DMS79 (cell line): Measurements from ENCODE around the gene RPL4.
"Not testable (repeated sequence)": the region's sequence is repeated elsewhere in the genome, so short reads cannot be mapped to it uniquely, and the experiment has no call there.

ENCODE experiments used
- DNase-seq: peaks from one replicate; lab custom pipeline; 2025; lab: John Stamatoyannopoulos, UW

RPL4 gene

DNA sequence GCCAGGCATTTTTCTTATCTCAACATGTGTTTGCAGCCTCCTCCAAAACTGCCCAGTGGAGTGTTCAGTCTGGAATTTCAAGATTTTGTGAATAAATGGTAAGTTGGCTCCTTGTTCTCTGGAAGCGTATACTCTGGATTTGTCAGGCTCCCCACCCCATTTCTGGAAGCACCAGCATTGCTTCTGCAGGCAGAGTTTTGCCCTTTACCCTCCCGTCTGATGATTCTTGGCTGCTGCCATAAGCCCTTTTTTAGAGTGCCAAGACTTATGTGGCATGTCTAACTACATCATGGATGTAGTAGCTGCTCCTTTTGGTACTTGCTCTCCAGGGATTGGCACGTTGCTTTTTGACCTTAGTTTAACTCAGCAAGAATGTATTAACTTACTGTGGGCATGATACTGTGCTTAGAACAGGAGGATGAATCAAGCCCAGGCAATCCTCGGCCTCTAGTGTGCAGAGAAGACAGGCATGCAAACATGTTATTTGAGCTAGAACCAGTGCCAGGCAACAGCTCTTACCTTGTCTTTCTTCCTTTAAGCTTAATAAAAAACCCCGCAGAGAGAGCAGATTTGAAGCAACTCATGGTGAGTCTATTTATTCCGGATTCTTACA, 15.4 kb downstream of the RPL4 start:
- DNase-seq, result no peak

DNA sequence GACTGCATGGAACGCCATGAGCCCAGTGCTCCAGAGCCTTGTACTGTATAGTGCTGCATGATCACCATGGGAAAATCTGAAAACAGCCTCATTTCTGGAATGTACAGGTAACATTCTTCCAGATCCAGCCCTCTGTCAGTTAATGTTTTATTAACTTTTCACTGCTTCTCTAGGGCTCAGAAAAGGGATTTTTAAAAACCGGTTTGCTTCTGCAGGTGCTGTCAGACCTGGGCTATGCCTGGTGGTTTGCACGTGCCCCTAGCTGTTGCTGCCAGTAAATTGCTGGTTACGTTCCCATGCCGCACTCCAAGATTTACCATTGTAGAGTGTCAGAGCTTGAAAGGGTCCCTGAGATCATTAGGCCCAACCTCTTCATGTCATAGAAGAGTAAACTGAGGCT, 16.1 kb downstream of the RPL4 start:
- no peak for DNase-seq

GRCh38 chr15:66486887-66487286, 17.8 kb downstream of the RPL4 start:
- no peak for DNase-seq

DNA sequence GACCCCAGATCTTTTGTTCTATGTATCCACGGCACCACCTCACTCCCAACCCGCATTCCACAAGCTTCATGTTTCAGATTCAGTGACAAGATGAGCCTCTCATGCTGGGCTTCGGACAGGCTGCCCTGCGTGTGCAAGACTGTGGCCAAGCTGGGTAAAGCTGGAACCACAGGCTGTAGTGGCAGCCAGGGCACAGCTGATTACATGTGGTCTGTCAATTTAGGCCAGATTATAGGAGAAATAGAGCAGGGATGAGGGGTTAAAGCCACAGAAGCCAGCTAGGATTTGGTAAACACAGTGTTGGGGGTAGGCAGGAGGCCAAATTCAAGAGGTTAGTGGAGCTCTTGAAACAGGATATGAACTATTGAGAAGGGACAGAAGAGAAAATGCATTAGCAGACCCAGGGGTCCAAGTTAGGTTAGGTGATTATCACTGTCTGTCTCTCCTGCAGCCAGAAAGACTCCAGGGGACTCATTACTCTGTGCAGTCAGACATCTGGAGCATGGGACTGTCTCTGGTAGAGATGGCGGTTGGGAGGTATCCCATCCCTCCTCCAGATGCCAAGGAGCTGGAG, 20.0 kb downstream of the RPL4 start:
- peak; percentile 25 for DNase-seq

DNA sequence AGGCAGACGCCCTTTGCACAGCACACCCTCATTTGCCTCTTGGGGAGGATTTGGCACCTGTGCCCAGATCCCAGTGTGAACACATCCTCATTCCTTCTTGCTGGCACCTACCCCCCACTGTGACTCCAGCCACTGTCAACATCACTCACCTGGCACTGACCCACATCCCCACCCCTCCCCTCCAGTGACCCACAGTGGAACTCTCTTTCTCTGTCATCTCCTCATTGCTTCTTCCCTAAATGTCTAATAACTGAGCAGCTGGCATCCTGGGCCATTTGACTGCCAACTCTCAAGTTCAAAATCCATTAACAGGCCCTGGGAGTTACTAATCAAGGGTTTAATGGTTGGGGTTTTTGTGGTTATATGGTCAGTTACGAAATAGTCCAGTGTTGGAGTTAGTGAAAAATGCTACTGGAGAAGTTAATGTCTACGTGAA, 21.5 kb downstream of the RPL4 start:
- DNase-seq, result peak; percentile 80

GRCh38 chr15:66482539-66482938, 22.1 kb downstream of the RPL4 start:
- no peak for DNase-seq

DNA sequence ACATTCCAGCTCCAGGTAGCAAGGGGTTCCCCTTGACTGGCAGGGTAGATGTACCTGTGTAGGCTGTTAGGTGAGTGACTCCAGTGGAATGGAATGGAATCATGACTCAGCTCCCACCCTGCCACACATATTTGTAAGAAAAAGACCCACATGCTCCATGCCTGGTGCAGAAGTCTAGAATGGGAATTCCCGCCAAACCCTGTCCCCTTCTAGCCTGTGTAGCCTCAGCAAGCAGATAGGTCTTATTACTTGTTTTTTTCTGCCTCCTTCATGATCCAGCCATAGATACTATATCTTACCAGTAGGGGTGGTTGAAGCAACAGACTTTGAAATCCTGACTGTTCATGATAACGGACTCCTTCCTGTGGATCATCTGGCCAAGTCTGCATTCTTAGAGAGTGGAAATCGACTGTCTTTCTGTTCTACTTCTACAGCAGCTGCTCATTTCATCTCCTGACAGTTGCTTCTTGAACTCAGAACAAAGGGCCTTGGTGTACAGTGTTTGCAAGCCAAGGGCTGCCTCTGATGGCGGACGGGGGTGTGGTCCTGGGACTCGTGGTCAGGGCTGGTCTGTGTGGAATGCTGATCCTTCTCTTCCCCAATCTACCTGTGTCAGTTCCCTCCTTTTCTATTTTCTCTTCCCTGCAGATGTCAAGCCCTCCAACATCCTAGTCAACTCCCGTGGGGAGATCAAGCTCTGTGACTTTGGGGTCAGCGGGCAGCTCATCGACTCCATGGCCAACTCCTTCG, 23.4 kb downstream of the RPL4 start:
- DNase-seq, result no peak

- DNase-seq, result no peak
Measured at GRCh38 chr15:66480267-66480666, 24.4 kb downstream of the RPL4 start.

DNA sequence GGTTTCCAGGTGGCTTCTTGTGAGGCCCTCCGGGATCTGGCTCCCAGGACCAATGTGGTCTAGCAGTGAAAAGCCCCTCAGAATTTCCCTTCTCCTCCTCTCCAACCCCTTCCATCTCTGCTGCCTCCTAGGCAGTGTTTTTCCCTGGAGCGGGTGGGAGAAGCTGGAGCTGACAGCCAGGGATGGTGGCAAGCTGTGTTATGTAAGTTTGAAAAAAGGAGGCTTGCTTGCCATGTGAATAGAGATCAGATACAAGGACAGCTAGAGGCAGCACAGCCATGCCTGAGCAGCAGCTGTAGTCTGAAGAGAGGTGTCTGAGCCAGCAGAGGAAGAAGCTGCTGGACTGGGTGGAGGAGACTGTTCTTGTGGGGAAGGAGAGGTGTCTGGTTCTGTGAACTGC, 27.6 kb downstream of the RPL4 start:
- no peak for DNase-seq

GRCh38 chr15:66476535-66476934, 28.1 kb downstream of the RPL4 start:
- no peak for DNase-seq

GRCh38 chr15:66474963-66475362, 29.7 kb downstream of the RPL4 start:
- DNase-seq, result no peak

DNA sequence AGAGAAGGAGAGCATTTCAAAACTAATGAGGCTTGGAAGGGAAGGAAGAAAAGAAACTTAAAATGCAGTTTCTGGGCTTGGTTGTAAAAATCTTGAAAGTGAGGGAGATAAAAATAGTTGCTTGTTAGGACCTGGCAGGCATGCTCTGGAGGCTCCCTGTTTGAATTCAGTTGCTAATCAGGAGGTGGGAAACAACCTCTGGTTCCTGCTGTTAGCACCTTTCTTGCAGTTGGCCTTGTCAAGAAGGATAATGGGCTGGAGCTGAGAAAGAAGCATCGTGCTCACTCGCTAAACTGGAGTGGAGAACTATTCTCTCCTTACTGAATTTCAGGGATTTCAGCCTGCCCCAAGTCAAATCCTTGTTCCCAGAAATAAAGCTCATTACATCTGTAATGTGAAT, 30.5 kb downstream of the RPL4 start:
- no peak for DNase-seq

GRCh38 chr15:66472176-66472999, 32.3 kb downstream of the RPL4 start:
- DNase-seq, result no peak

DNA sequence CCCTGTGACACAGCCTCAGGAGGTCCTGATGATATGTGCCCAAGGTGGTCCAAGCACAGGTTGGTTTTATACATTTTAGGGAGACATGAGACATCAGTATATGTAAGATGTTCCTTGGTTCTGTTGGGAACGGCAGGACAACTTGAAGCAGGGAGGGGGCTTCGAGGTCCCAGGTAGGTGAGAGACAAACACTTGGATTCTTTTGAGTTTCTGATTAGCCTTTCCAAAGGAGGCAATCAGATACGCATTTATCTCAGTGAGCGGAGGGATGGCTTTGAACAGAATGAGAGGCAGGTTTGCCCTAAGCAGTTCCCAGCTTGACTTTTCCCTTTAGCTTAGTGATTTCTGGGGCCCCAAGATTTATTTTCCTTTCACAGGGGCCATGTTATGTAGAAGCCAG, 33.8 kb downstream of the RPL4 start:
- not testable (repeated sequence) for DNase-seq

GRCh38 chr15:66467162-66468040, 37.3 kb downstream of the RPL4 start:
- not testable (repeated sequence) for DNase-seq

DNA sequence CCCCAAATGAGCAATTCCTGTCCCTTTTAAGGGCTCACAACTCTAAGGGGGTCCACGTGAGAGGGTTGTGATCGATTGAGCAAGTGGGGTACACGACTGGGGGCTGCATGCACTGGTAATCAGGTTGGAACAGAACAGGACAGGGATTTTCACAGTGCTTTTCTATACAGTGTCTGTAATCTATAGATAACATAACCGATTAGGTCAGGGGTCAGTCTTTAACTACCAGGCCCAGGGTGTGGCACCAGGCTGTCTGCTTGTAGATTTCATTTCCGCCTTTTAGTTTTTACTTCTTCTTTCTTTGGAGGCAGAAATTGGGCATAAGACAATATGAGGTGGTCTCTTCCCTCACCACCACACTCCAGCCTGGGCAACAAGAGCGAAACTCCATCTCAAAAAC, 39.4 kb downstream of the RPL4 start:
- not testable (repeated sequence) for DNase-seq

DNA sequence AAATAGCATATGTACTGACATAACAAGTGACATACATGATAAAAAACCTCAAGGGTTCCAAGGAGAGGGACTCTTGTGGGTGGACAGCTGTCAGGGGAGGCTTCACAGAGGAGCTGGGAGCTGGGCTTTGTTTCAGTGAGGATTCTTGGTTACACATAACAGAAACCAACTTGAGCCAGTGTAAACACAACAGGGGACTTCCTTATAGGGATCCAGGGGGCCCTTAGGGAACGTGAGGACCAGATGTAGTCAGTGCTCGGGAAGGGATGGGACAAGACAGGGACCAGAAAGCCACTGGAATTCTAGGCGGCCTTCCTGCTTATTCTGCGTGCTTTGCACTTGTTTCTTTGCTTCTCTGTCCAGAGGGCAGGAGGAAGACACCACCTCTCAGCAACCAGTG, 42.0 kb downstream of the RPL4 start:
- no peak for DNase-seq

DNA sequence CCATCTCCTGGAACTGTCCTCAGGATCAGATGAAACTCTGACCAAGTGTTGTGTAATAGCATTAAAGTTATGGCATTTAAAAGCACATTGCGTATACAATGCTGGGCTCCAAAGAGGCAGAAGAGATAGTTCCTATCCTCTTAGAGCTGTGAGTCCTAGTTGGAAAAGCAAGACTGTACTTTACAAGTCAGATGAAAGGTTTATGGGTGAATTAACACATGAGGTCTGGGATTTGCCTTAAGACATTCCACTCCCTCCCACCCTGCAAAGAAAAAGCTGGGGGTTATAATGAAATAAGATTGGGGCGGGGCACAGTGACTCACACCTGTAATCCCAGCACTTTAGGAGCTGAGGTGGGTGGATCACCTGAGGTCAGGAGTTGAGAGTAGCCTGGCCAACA, 42.7 kb downstream of the RPL4 start:
- DNase-seq, result no peak

- DNase-seq, result not testable (repeated sequence)
Measured at GRCh38 chr15:66461294-66461693, 43.4 kb downstream of the RPL4 start.

DNA sequence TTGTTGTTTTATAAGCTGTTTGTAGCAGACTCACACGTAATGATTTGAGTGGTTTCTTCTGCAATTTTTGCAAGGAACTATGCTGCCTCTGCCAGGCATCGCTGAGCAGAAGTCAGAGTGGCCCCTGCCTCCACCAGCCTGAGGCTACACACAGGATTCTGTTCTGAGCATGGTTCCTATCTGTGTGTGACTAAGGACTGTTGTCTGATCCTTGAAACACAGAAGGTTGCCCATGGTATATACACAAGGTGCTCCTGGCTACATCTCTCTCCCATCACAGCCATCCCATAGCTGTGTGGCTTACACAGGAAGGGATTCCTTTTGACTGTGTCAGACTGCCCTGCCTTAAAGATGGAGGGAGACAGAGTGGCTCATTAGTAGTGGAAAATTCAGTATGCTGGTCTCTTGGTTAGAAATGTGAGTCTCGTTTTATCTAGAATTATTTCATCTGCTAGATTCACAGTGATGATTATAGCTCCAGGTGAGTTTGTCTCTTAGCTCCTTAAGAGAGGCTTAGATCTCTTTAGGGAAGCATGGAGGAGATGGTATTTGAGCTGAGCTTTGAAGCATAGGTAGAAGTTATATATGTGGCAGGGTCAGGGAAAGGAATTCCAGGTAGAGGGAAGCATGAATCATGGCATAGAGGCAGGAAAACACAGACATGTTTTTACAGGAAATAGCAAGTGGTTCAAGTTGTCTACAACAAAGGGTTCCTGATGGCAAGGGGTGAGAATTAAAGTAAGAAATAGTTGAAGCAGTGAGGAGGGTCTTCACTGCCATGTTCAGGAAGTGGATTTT, 44.6 kb downstream of the RPL4 start:
- peak; percentile 9 for DNase-seq

GRCh38 chr15:66456211-66456610, 48.4 kb downstream of the RPL4 start:
- no peak for DNase-seq
